Femur (tissue), 1 donor: ENCODE data around the gene TLE5.
"Not testable (repeated sequence)": the region's sequence is repeated elsewhere in the genome, so short reads cannot be mapped to it uniquely, and the experiment has no call there.

Experiments
- DNase-seq: peaks from one replicate; pipeline ENCODE4 v3.0.0-alpha.2; 2017

The TLE5 gene

GRCh38 chr19:3020321-3020960 lies 41.9 kb downstream of the TLE5 start:
- no peak for DNase-seq

- no peak for DNase-seq
These were observed 43.0 kb downstream of the TLE5 start for GRCh38 chr19:3019211-3019854.

GRCh38 chr19:3017923-3018322 lies 44.4 kb downstream of the TLE5 start:
- DNase-seq, result no peak

- no peak for DNase-seq
These were observed 46.9 kb downstream of the TLE5 start for GRCh38 chr19:3015126-3016057.

GRCh38 chr19:3014135-3014534 lies 48.2 kb downstream of the TLE5 start:
- no peak for DNase-seq

- DNase-seq, result no peak
These were observed 49.0 kb downstream of the TLE5 start for GRCh38 chr19:3013263-3013725.

- no peak for DNase-seq
These were observed 49.6 kb downstream of the TLE5 start for GRCh38 chr19:3012621-3013262.

GRCh38 chr19:3012059-3012458 lies 50.2 kb downstream of the TLE5 start:
- not testable (repeated sequence) for DNase-seq

- no peak for DNase-seq
These were observed 51.4 kb downstream of the TLE5 start for GRCh38 chr19:3010871-3011270.

- DNase-seq, result no peak
These were observed 53.3 kb downstream of the TLE5 start for GRCh38 chr19:3008994-3009393.

GRCh38 chr19:3007975-3008374 lies 54.3 kb downstream of the TLE5 start:
- DNase-seq, result no peak

GRCh38 chr19:3006075-3006767 lies 56.1 kb downstream of the TLE5 start:
- DNase-seq, result no peak

GRCh38 chr19:3005345-3005744 lies 57.0 kb downstream of the TLE5 start:
- no peak for DNase-seq

GRCh38 chr19:3004522-3004921 lies 57.8 kb downstream of the TLE5 start:
- DNase-seq, result no peak

- no peak for DNase-seq
These were observed 59.2 kb downstream of the TLE5 start for GRCh38 chr19:3003046-3003445.
